GM12878 (cell line): ENCODE results near the gene GPR119. TPM values are rescaled to one million over a fixed set of nuclear protein-coding genes. Genes with fewer than 3 reads are reported as not detected.

ENCODE experiments used
- ATAC-seq: fragments of 200-7000 bp; cut with Tn5 transposase; 3 replicates; pipeline ENCODE4 v1.9.1; 2020; ENCODE audit warnings: mild to moderate bottlenecking, moderate library complexity
- BruUV-seq: library from RNA; stranded (reverse); fragments of 400-500 nt; replicated peaks from 2 replicates; lab custom pipeline; 2021; lab: Mats Ljungman, UMichigan
- CTCF ChIA-PET: fragments of 300-600 bp; sonication (Branson Sonifier 250); formaldehyde crosslinking; extraction: SDS; loops from one replicate; lab custom pipeline; 2021; ENCODE audit warnings: inconsistent platforms; lab: Yijun Ruan, JAX
- POLR2A ChIA-PET: fragments of 350-600 bp; formaldehyde crosslinking; extraction: SDS; loops from one replicate; lab custom pipeline; 2021; ENCODE audit warnings: inconsistent platforms; lab: Charles Lee
- RAD21 ChIA-PET: fragments of 300-600 bp; sonication (Branson Sonifier 250); formaldehyde crosslinking; loops from one replicate; lab custom pipeline; 2023; ENCODE audit warnings: antibody characterized with exemption; ENCODE audit not compliant: unreplicated experiment; lab: Charles Lee
- SMC1A ChIA-PET: fragments of 300-600 bp; sonication (Branson Sonifier 250); formaldehyde crosslinking; loops from one replicate; lab custom pipeline; 2023; ENCODE audit not compliant: unreplicated experiment, uncharacterized antibody; lab: Charles Lee
- DNase-seq: peaks from one replicate; pipeline ENCODE4 v3.0.0-alpha.2; 2011; ENCODE audit warnings: low read depth, low spot score
- FAIRE-seq: peaks from 3 replicates; lab custom pipeline; 2011; peaks lifted over from hg19 to GRCh38; lab: Jason Lieb, UNC
- H2AFZ ChIP-seq: 2 replicates; pipeline ENCODE4 v1.6.0; 2011; ENCODE audit warnings: low read depth, low read length, control low read depth; ENCODE audit not compliant: control insufficient read depth
- H3K27ac ChIP-seq: 2 replicates; pipeline ENCODE4 v1.5.1; 2011; ENCODE audit warnings: control low read depth; ENCODE audit not compliant: control insufficient read depth, insufficient read depth
- H3K27me3 ChIP-seq, 2 experiments: replicated peaks in 1 of 2; 2 replicates each; pipeline versions ENCODE4 v1.6.0 to v1.6.1; 2011; ENCODE audit warnings: low read length in 1 of 2; ENCODE audit not compliant: control insufficient read depth in 2 of 2, insufficient read depth in 2 of 2
- H3K36me3 ChIP-seq, 2 experiments: 2 replicates each; pipeline ENCODE4 v1.5.1; 2011; ENCODE audit warnings: low read length in 1 of 2; ENCODE audit not compliant: control insufficient read depth in 2 of 2, insufficient read depth in 2 of 2
- H3K4me1 ChIP-seq: 2 replicates; pipeline ENCODE4 v1.6.1; 2011; ENCODE audit warnings: mild to moderate bottlenecking, low read length, moderate library complexity, mixed read lengths; ENCODE audit not compliant: control insufficient read depth, insufficient read depth
- H3K4me2 ChIP-seq: 2 replicates; pipeline ENCODE4 v1.6.0; 2011; ENCODE audit warnings: control low read depth; ENCODE audit not compliant: control insufficient read depth, insufficient read depth
- H3K4me3 ChIP-seq: fragments of 200-600 bp; sonication (generic); 2 replicates; pipeline ENCODE4 v1.5.1; 2016
- H3K79me2 ChIP-seq: 2 replicates; pipeline ENCODE4 v1.6.0; 2011; ENCODE audit warnings: low read length; ENCODE audit not compliant: control insufficient read depth, insufficient read depth
- H3K9ac ChIP-seq: 2 replicates; pipeline ENCODE4 v1.8.0; 2011; ENCODE audit warnings: low read length, control low read depth, mixed read lengths; ENCODE audit not compliant: control insufficient read depth, insufficient read depth
- H3K9me3 ChIP-seq: replicated peaks from 3 replicates; pipeline ENCODE4 v1.5.1; 2011; ENCODE audit warnings: mild to moderate bottlenecking, low read length; ENCODE audit not compliant: control insufficient read depth, insufficient read depth
- H4K20me1 ChIP-seq: 2 replicates; pipeline ENCODE4 v1.6.0; 2011; ENCODE audit not compliant: control insufficient read depth, insufficient read depth
- BCL3 ChIP-seq: IDR thresholded peaks from 2 replicates; pipeline ENCODE4 v1.6.1; 2011; ENCODE audit warnings: borderline replicate concordance, low read depth, mild to moderate bottlenecking, moderate library complexity, low read length; ENCODE audit not compliant: insufficient read depth, poor library complexity, severe bottlenecking
- GATAD2B ChIP-seq: fragments of 450-650 bp; conservative IDR thresholded peaks from 2 replicates; pipeline ENCODE4 v1.6.1; 2017; ENCODE audit warnings: low read depth, mild to moderate bottlenecking, moderate library complexity
- HDAC2 ChIP-seq: fragments of 200-600 bp; sonication (generic); IDR thresholded peaks from 2 replicates; pipeline ENCODE4 v1.6.1; 2017
- IKZF1 ChIP-seq: fragments of 450-650 bp; conservative IDR thresholded peaks from 2 replicates; pipeline ENCODE4 v1.6.1; 2017; ENCODE audit warnings: antibody characterized with exemption, mild to moderate bottlenecking
- IKZF2 ChIP-seq, 2 experiments: fragments of 450-650 bp; IDR thresholded peaks; 2 replicates each; pipeline ENCODE4 v1.6.1; 2017; ENCODE audit warnings: mild to moderate bottlenecking in 2 of 2, moderate library complexity in 2 of 2
- JUNB ChIP-seq: IDR thresholded peaks from 2 replicates; pipeline ENCODE4 v1.6.1; 2016; ENCODE audit warnings: antibody characterized with exemption, mild to moderate bottlenecking
- MTA2 ChIP-seq: fragments of 450-650 bp; IDR thresholded peaks from 2 replicates; pipeline ENCODE4 v1.6.1; 2016; ENCODE audit warnings: low read depth, mild to moderate bottlenecking, moderate library complexity
- NFIC ChIP-seq: IDR thresholded peaks from 2 replicates; pipeline ENCODE4 v1.6.1; 2012; ENCODE audit warnings: low read depth, mild to moderate bottlenecking, inconsistent platforms, low read length, moderate library complexity
- NFYA ChIP-seq: IDR thresholded peaks from 2 replicates; pipeline ENCODE4 v1.6.1; 2011; ENCODE audit warnings: low read depth, mild to moderate bottlenecking, low read length, improper control_type of control experiment, borderline replicate concordance
- NR2C1 ChIP-seq: fragments of 450-650 bp; IDR thresholded peaks from 2 replicates; pipeline ENCODE4 v1.6.1; 2017; ENCODE audit warnings: antibody characterized with exemption, mild to moderate bottlenecking, moderate library complexity
- PAX8 ChIP-seq: fragments of 450-650 bp; IDR thresholded peaks from 2 replicates; pipeline ENCODE4 v1.6.1; 2017; ENCODE audit warnings: mild to moderate bottlenecking, moderate library complexity
- RAD51 ChIP-seq: fragments of 450-650 bp; IDR thresholded peaks from 2 replicates; pipeline ENCODE4 v1.6.1; 2016; ENCODE audit warnings: moderate library complexity, mild to moderate bottlenecking, inconsistent platforms
- RUNX3 ChIP-seq: IDR thresholded peaks from 2 replicates; pipeline ENCODE4 v1.6.1; 2012; ENCODE audit warnings: low read length, inconsistent platforms
- SPI1 ChIP-seq: IDR thresholded peaks from 2 replicates; pipeline ENCODE4 v1.6.1; 2011; ENCODE audit warnings: low read depth, mild to moderate bottlenecking, low read length, moderate library complexity, borderline replicate concordance; ENCODE audit not compliant: insufficient read depth
- ZNF207 ChIP-seq: fragments of 450-650 bp; IDR thresholded peaks from 2 replicates; pipeline ENCODE4 v1.6.1; 2014; ENCODE audit warnings: antibody characterized with exemption, mild to moderate bottlenecking, borderline replicate concordance
- WGBS: methylation state at CpG from one replicate; pipeline ENCODE4 v1.1.6; 2016; ENCODE audit warnings: low lambda C conversion rate; ENCODE audit not compliant: insufficient replicate concordance, insufficient coverage; ENCODE audit errors: missing lambda C conversion rate; 5-methylcytosine and 5-hydroxymethylcytosine counted together
- in situ Hi-C: fragments of 300-500 bp; cut with MboI; formaldehyde crosslinking; loops from 9 replicates; pipeline ENCODE4 v1.14.3; 2018; ENCODE audit warnings: mixed read lengths
- intact Hi-C: fragments of 100-400 bp; cut with micrococcal nuclease; formaldehyde crosslinking; loops from one replicate; pipeline ENCODE4 v1.14.2; 2022; ENCODE audit not compliant: unreplicated experiment
- polyA plus RNA-seq, 11 experiments: library from polyadenylated mRNA; depleted of rRNA in 4 of 11; unstranded in 6 of 11; stranded (reverse) in 5 of 11; fragments of >200 nt; fragmentation: Nextera tagmentation in 4 of 11; fragmentation: Illumina TruSeq in 1 of 11; extraction: Ambion mirVana in 4 of 11; extraction: Trizol in 1 of 11; gene quantifications; 1 replicate in 1 of 11; 2 replicates in 10 of 11; pipeline versions ENCODE4 v1.2.1 to v1.2.3, GENCODE V29; 2011 to 2016; ENCODE audit warnings: inconsistent platforms in 2 of 11, missing spikeins in 2 of 11, low read depth in 1 of 11
- total RNA-seq, 4 experiments: library from RNA; depleted of rRNA in 3 of 4; stranded (reverse); fragments of >200 nt in 3 of 4; fragmentation: Illumina TruSeq in 1 of 4; extraction: Trizol in 1 of 4; gene quantifications; 2 replicates each; pipeline versions ENCODE4 v1.2.1 to v1.2.3, GENCODE V29; 2013 to 2021

The GPR119 gene
- total and polyA plus RNA-seq, 10 of the 15 experiments (the other 5 are each of a cell fraction or from before 2014, with no cell fraction given): not detected

- TSS peak; percentile 68 for BruUV-seq
- intact Hi-C loops: no loop called here
These were observed 45.2 kb downstream of the GPR119 start for GRCh38 chrX:130340271-130340670.

More at GRCh38 chrX:130340271-130340670, 45.2 kb downstream of the GPR119 start:
- Histone ChIP-seq H3K4me3 (peak overlapping the region; percentile 67), H3K9me3 (no peaks in the 10 kb centered on the region), H3K27ac (peak overlapping the region; percentile 60; the same call in 1 of the 2 replicates), H2AFZ (peak overlapping the region; percentile 87; the same call in 1 of the 2 replicates)
- no peak for TF ChIP-seq PAX8
- TF ChIP-seq BCL3: no peak
- TF ChIP-seq RAD51: no peak
- no peak for TF ChIP-seq NFIC
- TF ChIP-seq IKZF1: no peak
- no peak for TF ChIP-seq SPI1
- no peak for TF ChIP-seq IKZF2 (IDR thresholded peaks at IDR 0.05)
- TF ChIP-seq MTA2: no peak
- no peak for TF ChIP-seq ZNF207
- no peak for TF ChIP-seq NR2C1
- TF ChIP-seq HDAC2: no peak
- TF ChIP-seq GATAD2B: no peak
- TF ChIP-seq JUNB: no peak
- TF ChIP-seq NFYA: no peak
- TF ChIP-seq RUNX3: no peak
- TF ChIP-seq, all 136 proteins: peak for 0
- WGBS: 26% methylated on average over 9 of the region's 9 CpGs
- DNase-seq (no peak), ATAC-seq (peak; percentile 16; the same call in 2 of the 3 replicates), FAIRE-seq (no peak)
- H3K9ac ChIP-seq: peak overlapping the region; percentile 67
- no peaks in the 10 kb centered on the region for H4K20me1 ChIP-seq
- POLR2A ChIA-PET: interaction anchor here (0.6 kb wide), 1 partner anchor 563 kb away, joined by 5 read pairs; the partner anchor contains the start of gene ENOX2
- CTCF ChIA-PET: no interaction called here
- H3K79me2 ChIP-seq: no peaks in the 10 kb centered on the region
- H3K4me2 ChIP-seq: peak overlapping the region; percentile 69
- in situ Hi-C loops: no loop called here
- no peaks in the 10 kb centered on the region for H3K36me3 ChIP-seq
- RAD21 ChIA-PET: no interaction called here
- H3K4me1 ChIP-seq: no peaks in the 10 kb centered on the region
- no peaks in the 10 kb centered on the region for H3K27me3 ChIP-seq
- SMC1A ChIA-PET: no interaction called here
